ENCODE data around the gene NEDD4L.
"Not testable (repeated sequence)": the region's sequence is repeated elsewhere in the genome, so short reads cannot be mapped to it uniquely, and the experiment has no call there.

The NEDD4L gene

GRCh38 chr18:58268849-58269248 is 224.8 kb downstream of the NEDD4L start:
- Histone ChIP-seq H3K4me3 (no peak overlapping the region), H3K27ac (no peak overlapping the region)

DNA sequence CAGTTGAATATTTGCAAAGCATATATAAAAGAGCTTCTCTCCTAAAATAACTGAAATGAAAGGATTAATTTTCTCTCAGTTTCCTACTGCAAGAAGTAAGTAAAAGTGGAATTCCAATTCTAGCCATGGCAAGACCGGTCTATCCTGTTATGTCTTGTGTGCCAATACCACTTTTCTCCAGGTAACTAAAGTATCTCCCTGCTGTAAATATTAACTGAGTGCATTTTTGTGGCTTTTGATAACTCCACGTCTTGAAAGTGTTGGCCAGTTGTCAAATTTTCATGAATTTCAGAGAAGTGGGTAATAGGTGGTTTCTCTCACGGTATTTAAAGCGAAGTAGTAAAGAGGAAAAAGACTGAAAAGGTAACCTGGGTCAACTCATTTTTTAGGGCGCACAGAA is 225.9 kb downstream of the NEDD4L start:
- H3K27ac ChIP-seq, result no peak overlapping the region
- H3K4me3 ChIP-seq, result no peak overlapping the region

DNA sequence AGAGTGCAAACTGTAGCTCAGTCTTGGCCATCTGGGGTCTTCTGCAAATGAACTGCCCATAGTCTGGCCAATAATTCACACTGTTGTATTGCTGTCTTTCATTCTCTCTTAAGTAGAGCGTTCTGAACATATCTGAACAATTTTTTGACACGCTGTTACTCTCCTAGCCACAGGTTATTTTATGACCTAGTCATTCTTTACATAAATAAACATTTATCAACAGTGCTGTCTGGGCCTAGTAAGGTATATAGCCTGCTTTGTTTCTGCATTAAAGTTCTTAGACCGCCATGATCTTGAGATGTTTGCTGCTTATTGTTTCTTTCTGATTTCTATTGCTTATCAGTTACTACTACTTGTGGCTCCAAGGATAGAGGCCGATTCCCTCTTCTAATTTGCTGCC is 226.4 kb downstream of the NEDD4L start:
- Histone ChIP-seq H3K4me3 (no peak overlapping the region), H3K27ac (peak overlapping the region in 1 of 21 experiments; percentile 44)

GRCh38 chr18:58271770-58272169 is 227.7 kb downstream of the NEDD4L start:
- no peak overlapping the region for H3K27ac ChIP-seq
- no peak overlapping the region for H3K4me3 ChIP-seq

DNA sequence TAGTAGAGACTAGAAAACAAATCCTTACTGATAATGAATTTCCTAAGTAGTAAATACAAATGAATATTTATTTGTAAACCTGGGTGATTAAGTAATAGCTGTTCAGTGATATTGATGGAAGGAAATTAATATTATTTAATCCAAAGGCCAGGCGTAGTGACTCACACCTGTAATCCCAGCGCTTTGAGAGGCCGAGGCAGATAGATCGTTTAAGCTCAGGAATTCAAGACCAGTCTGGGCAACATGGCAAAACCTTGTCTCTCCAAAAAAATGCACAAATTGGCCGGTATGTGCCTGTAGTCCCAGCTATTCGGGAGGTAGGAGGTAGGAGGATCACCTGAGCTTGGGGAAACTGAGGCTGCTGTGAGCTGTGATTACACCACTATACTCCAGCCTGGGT is 228.2 kb downstream of the NEDD4L start:
- Histone ChIP-seq H3K27ac (no peak overlapping the region), H3K4me3 (no peak overlapping the region)

DNA sequence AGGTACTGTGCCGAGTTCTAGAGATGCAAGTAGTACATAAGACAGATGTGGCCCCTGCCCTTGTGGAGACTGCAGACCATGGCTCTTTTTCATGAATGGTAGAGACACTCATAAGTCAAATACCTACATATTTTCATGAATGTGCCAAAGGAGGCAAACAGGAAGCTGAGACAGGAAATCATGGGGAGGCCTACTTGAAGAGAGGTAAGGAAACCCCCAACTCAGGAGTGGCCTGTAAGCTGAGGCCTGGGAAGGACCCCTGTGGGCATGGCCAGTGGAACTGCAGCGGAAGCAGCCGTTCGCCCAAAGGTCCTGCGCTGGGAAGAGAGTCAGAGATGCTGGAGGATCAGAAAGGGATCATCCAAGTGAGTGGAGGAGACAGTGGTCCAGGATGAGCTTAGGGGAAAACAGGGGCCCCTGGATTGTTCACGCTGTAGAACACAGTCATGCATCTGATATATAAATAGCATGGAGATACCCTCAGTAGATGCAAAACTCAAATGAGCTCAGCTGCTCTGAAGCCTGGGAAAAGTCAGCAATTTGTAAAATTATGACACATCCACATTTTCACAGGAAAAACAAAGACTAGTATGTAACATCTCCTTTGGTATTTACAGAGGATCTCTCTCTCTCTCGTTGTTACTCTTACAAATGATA is 228.9 kb downstream of the NEDD4L start:
- no peak overlapping the region for H3K27ac ChIP-seq
- no peak overlapping the region for H3K4me3 ChIP-seq

DNA sequence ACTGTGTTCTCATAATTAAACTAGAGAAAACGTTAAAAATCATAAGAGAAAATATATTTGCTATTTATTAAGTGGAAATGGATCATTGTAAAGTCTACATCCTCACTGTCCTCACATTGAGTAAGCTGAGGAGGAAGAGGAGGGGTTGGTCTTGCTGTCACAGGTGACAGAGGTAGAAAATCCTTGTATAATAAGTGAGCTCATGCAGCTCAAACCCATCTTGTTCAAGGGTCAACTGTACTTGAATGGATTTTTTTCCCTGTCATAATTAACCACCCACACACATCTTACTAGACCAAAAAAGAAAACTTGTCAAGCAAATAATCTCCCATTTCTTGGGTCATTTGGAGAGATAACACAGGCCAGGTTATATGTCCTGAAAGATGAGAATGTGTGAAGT is 231.2 kb downstream of the NEDD4L start:
- no peak overlapping the region for H3K4me3 ChIP-seq
- H3K27ac ChIP-seq, result no peak overlapping the region

GRCh38 chr18:58276789-58277739 is 233.0 kb downstream of the NEDD4L start:
- Histone ChIP-seq H3K4me3 (no peak overlapping the region), H3K27ac (peak overlapping the region in 2 of 21 experiments; percentile 17 to 29)

DNA sequence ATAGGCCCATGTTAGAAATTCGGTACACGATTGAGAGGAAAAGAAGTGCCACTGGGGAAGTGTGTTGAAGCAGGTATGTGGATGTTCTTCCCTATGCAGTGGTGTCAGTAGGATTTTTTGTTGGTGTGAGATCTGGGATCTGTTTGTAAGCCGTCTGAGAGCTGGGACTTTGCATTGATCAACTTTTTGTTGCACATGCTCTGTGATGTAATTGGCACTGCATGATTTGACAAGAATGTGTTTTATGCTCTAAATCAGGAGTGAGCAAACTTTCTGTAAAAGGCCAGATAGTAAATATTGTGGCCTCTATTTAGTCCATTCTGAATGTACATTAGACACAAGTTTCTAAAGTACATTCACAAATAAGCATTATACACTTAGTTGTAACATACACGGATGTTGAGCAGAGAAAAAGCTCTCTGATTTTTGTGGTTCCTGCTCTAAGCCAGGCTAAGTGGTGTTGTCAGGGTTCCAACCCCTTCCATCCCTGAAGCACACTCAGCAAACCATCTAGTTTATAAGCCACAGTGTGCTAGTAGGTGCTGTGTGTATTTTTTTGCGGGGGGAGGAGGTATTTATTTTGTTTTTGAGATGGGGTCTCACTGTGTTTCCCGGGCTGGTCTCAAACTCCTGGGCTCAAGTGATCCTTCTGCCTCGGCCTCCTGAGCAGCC is 235.6 kb downstream of the NEDD4L start:
- Histone ChIP-seq H3K27ac (no peak overlapping the region), H3K4me3 (no peak overlapping the region)

DNA sequence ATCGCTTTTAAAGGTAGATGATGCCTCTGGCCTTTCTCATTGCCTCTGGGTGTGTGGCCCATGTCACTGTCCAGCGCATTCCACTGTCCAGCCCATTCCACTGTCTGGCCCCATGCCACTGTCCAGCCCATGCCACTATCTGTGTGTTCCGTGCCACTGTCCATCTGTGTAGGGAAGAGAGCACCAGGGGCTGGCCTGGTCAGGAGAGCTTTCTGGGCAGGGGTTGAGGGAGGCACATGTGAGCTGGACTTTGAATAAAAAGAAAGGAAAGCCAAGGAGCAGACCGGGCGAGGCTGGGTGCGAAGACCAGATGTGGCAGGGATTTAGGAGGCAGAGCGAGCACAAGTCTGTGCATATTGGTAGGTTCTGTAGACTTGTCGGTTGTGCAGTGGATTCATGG is 236.2 kb downstream of the NEDD4L start:
- Histone ChIP-seq H3K4me3 (no peak overlapping the region), H3K27ac (no peak overlapping the region)

- H3K4me3 ChIP-seq, H3K27ac ChIP-seq: not testable (repeated sequence)
Observed at GRCh38 chr18:58282872-58283271, 238.8 kb downstream of the NEDD4L start.

GRCh38 chr18:58284699-58285448 is 240.8 kb downstream of the NEDD4L start:
- no peak overlapping the region for H3K4me3 ChIP-seq
- no peak overlapping the region for H3K27ac ChIP-seq

- no peak overlapping the region for H3K27ac ChIP-seq
- H3K4me3 ChIP-seq, result no peak overlapping the region
Observed at GRCh38 chr18:58285449-58286130, 241.6 kb downstream of the NEDD4L start.

GRCh38 chr18:58286632-58287352 is 242.8 kb downstream of the NEDD4L start:
- no peak overlapping the region for H3K4me3 ChIP-seq
- H3K27ac ChIP-seq, result no peak overlapping the region

DNA sequence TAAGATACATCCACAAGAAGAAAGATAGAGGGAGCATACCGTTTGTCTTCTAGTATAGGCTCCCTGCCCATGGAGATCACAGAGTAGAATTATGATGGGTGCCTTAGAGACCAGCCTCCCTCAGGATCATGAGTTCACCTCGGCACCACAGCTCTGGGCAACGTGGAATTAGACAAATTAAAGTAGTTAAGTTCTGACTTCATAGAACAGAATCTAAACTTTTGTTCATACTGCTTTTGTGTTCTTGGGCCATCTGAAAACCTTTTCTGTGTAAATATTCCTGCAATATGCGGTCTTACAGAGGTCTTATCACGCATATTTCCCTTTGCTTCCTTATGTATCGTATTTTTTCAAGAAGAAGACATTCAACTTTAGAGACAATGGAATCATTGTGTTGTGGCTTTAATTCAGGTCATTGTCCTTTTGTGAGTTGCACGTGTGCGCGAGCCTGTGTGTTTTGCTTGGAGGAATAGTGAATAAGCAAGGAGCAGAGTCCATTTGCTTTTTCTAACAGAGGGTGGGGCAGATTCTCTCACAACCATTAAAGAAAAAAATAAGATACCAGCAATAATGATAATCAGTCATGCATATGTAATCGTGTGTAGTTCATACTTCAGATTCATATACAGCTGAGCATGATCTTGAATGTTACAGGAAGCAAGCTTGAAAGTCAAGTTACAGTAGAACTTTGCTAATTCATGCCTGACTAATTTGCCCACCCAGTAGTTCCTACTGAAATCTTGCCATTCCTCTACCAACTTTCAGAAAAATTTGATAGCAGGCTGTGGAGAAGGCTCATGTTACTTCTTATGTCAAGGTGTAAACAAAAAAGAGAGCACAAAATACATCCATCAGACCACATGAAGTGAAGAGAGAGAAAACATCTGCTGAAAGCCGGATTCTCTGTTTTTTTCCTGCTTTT is 243.6 kb downstream of the NEDD4L start:
- no peak overlapping the region for H3K4me3 ChIP-seq
- H3K27ac ChIP-seq, result no peak overlapping the region

GRCh38 chr18:58288921-58289797 is 245.1 kb downstream of the NEDD4L start:
- no peak overlapping the region for H3K27ac ChIP-seq
- no peak overlapping the region for H3K4me3 ChIP-seq

Data from skin epidermis (tissue), 12 donors.